ENCODE results near the gene C19orf73.

GRCh38 chr19:49085868-49086232, 33.1 kb downstream of the C19orf73 start:
- TF ChIP-seq ZNF565 (CRISPR knock-in tag; conservative IDR thresholded peaks at IDR 0.05; ENCODE audit: low read depth) (no peak), ZFP30 (CRISPR knock-in tag; IDR thresholded peaks at IDR 0.05) (no peak), BACH2 (CRISPR knock-in tag; IDR thresholded peaks at IDR 0.05; ENCODE audit: borderline replicate concordance) (no peak), PPARA (CRISPR knock-in tag; IDR thresholded peaks at IDR 0.05; ENCODE audit: borderline replicate concordance) (no peak)
